Measurements from ENCODE around the gene EHD4.

Gene EHD4

DNA sequence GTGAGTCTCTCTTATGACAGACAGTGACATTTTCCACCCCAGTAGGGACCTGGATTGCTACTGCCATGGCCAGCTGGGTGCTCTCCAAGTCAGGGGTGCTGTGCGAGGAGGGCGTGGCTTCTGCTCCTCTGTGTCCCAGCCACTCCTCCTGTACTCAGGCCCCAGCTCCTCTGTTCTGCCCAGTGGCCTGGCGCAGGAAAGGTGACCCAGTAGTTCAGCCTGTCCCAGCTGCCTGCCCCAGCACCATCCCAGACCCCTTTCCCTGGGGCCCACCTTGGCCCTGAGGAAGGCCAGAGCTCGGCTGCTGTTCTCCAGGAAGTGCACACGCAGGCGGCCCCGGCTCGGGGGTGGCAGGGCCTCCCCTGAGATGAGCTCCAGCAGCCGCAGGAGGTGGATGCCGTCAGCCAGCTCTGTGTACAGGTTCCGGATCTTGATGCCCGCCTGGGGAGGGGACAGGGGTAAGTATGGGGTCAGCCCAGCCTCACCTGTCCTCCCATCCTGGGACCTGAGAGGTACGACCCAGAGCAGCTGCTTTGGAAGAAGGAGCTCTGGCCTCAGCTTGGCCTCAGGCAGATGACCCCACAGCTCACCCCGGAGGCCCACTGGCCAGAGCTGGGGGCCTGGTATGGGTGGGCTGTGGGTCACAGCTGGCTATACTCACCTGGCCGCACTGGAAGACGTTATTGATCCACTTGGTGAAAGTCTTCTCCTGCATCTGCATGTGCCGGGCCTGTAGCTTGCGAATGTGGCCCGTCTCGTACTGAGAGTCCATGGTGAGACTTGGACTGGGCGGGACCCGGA, 79.5 kb downstream of the EHD4 start:
- FAIRE-seq = no peak

- no peak for FAIRE-seq
Measured at GRCh38 chr15:41891946-41892345, 80.4 kb downstream of the EHD4 start.

- FAIRE-seq = no peak
Measured at GRCh38 chr15:41891226-41891625, 81.1 kb downstream of the EHD4 start.

- FAIRE-seq = no peak
Measured at GRCh38 chr15:41890050-41890690, 82.2 kb downstream of the EHD4 start.

- no peak for FAIRE-seq
Measured at GRCh38 chr15:41888662-41889253, 83.6 kb downstream of the EHD4 start.

GRCh38 chr15:41887893-41888292, 84.5 kb downstream of the EHD4 start:
- no peak for FAIRE-seq

DNA sequence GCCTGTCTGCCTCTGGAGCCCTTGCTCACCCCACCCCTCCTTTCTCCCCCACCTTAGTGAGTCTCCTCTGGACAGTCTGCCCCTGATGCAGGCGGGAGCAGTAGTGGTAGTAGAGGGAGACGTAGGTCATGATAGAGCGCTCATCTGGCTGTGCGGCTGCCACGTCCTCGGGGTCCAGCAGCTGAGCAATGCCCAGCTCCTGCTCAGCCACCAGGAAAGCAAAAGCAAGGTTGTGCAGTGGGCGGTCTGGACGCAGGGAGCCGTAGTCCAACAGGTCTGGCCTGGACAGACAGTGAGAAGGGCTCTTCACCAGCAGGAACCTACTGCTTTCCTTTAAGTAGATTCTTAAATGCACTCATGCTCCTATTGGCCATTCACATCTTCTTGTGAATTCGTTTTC, 85.2 kb downstream of the EHD4 start:
- FAIRE-seq = no peak

DNA sequence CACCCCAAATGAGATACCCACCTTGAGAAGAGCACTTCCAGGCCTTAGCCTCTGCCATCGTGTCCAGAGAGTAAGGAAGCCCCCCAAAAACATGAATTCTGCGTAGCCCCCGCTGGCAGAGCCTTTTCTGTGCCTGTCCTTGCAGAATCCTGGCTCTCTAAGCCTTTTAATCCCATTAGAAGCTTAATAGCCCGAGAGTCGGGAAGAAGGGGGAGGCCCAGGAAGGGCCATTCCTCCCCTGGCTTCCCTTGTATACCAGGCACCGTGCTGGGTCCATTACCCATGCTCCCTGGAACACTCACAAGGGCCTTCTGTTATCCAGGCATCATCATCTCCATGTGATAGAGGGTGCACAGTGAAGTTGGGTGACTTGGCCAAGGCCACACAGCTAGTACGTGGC, 85.6 kb downstream of the EHD4 start:
- no peak for FAIRE-seq

- no peak for FAIRE-seq
Measured at GRCh38 chr15:41885841-41886240, 86.5 kb downstream of the EHD4 start.

- no peak for FAIRE-seq
Measured at GRCh38 chr15:41885321-41885720, 87.0 kb downstream of the EHD4 start.

DNA sequence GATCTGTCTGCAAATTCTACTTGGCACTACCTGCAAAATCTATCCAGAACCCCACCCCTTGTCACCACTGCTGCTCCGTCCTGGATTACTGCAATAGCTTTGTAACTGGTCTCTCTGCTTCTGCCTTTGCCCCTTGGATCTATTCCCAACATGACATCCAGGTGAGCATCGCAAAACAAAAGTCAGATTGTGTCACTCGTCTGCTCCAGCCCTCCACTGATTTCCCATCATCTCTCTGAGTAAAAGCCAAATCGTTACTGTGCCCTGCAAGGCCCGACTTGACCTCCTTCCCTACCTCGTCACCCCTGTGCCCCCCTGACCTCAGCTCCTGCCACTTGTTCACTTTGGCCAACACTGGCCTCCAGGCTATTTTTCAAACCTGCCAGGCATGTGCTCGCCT, 87.9 kb downstream of the EHD4 start:
- FAIRE-seq = no peak

GRCh38 chr15:41883484-41883825, 88.9 kb downstream of the EHD4 start:
- no peak for FAIRE-seq

GRCh38 chr15:41882689-41883483, 89.5 kb downstream of the EHD4 start:
- no peak for FAIRE-seq

DNA sequence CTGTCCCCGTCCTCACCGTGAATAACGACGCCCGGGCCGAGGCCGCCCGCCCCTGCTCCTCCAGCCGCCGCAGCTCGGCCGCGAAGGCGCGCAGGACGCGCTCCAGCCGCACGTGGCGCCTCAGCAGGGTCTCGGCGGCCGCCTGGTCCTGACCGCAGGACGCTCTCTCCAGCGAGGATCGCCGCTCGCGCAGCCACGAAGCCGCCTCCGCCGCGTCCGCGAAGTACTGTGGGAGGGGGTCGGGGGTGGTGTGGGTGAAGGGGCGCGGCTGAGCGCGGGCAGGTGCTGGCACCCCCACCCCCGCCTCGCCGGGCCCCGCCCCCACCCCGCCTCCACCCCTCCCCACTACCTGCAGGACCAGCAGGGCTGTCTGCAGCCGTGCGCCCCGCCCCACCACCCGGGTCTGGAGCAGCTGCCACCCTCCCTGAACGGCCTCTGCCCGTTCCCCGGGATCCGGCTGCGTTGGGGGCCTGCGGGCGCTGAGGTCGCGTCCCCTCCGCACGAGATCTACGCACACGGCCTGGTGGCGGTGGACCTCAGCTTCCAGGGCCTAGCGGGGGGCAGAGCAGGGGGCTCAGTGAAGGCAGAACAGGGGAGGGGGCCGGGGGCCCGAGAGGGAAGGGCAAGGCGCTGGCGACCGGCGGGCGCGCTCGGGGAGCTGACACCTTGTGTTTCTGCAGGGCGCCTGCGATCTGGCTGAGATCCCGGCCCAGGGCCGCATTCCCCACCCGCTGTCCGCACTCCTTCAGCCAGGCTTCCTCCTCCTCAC, 90.3 kb downstream of the EHD4 start:
- FAIRE-seq = no peak

DNA sequence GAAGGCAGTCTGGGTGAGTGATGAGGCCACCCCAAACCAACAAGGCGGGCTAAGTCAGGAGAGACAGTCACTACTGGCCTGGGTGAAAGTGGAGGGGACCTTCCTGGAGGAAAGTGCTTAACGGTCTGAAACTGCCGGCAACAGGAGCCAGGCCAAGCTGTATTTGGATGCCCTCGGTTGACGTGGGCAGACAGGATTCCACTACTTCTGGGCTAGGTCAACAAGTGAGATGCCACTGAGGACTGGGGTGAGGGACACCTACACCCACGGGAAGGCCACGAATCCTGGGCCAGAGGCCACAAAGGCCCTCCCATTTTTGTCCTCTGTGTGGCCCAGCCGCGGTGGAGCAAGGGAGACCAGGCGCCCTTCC, 90.8 kb downstream of the EHD4 start:
- FAIRE-seq = no peak

- no peak for FAIRE-seq
Measured at GRCh38 chr15:41881086-41881485, 91.3 kb downstream of the EHD4 start.

- no peak for FAIRE-seq
Measured at GRCh38 chr15:41880156-41880877, 92.0 kb downstream of the EHD4 start.

DNA sequence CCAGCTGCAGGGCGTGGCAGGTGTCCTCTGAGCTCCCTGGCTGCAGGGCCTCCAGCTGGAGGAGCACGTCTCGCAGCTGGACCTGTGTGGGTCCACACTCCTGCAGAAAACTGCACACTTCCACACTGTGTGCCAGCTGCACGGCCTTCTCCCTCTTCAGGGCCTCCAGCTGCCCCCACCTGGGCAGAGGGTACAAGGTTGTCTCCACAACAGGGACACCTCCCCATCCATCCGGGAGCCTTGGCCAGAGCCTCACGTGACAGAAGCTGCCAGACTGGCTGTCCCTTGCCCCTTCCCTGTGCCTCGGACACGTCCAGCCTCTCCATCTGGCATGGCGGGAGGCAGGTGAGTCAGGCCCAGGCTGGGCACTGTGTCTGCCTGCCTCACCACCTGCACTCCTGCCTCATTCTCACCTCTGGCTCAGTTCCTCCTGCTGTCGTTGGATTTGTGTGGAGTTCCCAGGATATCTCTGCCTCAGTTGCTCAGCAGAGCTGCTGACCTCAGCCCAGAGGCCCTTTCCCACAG, 93.0 kb downstream of the EHD4 start:
- FAIRE-seq = no peak

GRCh38 chr15:41878355-41878699, 94.0 kb downstream of the EHD4 start:
- no peak for FAIRE-seq

DNA sequence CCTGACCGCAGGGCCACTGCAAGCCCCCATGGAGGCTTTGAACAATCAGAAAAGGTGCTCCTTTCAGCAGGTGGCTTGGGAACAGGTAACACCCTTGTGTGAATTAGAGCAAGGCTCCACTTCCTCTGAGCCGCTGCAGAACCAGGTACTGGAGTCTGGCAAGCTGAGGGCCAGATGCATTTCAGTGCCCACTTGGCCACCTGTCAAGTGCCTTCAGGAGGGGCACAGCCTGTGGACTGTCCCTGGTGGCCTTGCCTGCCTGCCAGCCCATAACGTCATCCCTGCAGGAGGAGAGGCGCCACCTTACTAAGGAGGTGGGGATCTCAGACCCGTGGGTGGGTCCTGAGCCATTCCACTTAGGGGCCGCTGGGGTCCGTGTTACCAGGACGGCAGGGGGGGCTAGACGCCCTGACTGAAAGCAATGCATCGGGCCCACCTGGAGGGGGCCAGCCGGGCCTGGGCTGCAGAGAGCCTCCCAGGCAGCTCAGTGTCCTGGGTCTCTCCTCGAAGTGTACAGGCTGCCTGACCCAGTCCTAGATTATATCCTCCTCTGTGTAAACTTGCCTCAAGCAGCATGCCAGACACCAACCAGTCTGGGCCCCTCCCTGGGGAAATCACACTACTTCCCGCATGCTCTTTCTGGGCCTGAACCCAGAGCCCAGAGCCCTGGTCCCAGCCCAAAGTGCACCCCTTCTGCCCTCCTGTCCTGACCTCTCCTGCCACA, 94.6 kb downstream of the EHD4 start:
- FAIRE-seq = no peak

GRCh38 chr15:41876689-41877088, 95.7 kb downstream of the EHD4 start:
- FAIRE-seq = no peak
